RWPE1 (cell line): ENCODE data around the gene ERC2.

Source experiments
- CTCF ChIA-PET: fragments of 350-600 bp; sonication (Branson Sonifier 250); formaldehyde crosslinking; extraction: SDS; loops from one replicate; lab custom pipeline; 2021; lab: Yijun Ruan, JAX
- POLR2A ChIA-PET: fragments of 400-600 bp; formaldehyde crosslinking; extraction: SDS; loops from one replicate; lab custom pipeline; 2020; ENCODE audit warnings: antibody characterized with exemption; ENCODE audit not compliant: low non-redundant PET; lab: Yijun Ruan, JAX
- DNase-seq: peaks from one replicate; pipeline ENCODE4 v3.0.0; 2012; ENCODE audit warnings: low spot score
- H3K27ac ChIP-seq: fragments of 450-650 bp; 2 replicates; pipeline ENCODE4 v1.5.1; 2017
- TF ChIP-seq, protein P1 (sequence below): fragments of 450-650 bp; conservative IDR thresholded peaks from 2 replicates; pipeline ENCODE4 v1.5.1; 2017; ENCODE audit warnings: low read depth, mild to moderate bottlenecking

The ERC2 gene

DNA sequence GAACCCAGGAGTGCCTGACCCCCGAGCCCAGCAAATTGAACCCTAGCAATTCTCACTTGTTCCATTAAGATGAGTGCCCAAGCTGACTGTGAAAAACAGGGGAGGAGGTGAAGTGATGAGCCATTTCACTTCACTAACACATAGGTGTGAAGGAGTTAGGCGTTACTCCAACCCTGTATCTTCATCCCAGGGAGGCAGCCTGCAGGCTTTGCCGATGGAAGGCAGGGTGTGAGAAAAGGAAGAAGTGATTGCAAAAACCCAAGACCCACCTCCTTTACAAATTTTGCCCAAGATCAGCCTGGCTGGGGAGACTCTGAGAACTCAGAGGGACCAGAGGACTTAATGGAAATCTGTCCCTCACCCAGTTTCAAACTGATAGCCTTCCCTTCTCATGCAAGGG lies 851.5 kb downstream of the ERC2 start:
- H3K27ac ChIP-seq: no peak overlapping the region
- CTCF ChIA-PET: no interaction called here
- TF ChIP-seq, protein P1, sequence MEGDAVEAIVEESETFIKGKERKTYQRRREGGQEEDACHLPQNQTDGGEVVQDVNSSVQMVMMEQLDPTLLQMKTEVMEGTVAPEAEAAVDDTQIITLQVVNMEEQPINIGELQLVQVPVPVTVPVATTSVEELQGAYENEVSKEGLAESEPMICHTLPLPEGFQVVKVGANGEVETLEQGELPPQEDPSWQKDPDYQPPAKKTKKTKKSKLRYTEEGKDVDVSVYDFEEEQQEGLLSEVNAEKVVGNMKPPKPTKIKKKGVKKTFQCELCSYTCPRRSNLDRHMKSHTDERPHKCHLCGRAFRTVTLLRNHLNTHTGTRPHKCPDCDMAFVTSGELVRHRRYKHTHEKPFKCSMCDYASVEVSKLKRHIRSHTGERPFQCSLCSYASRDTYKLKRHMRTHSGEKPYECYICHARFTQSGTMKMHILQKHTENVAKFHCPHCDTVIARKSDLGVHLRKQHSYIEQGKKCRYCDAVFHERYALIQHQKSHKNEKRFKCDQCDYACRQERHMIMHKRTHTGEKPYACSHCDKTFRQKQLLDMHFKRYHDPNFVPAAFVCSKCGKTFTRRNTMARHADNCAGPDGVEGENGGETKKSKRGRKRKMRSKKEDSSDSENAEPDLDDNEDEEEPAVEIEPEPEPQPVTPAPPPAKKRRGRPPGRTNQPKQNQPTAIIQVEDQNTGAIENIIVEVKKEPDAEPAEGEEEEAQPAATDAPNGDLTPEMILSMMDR: no peak
- POLR2A ChIA-PET: no interaction called here
- DNase-seq: no peak

DNA sequence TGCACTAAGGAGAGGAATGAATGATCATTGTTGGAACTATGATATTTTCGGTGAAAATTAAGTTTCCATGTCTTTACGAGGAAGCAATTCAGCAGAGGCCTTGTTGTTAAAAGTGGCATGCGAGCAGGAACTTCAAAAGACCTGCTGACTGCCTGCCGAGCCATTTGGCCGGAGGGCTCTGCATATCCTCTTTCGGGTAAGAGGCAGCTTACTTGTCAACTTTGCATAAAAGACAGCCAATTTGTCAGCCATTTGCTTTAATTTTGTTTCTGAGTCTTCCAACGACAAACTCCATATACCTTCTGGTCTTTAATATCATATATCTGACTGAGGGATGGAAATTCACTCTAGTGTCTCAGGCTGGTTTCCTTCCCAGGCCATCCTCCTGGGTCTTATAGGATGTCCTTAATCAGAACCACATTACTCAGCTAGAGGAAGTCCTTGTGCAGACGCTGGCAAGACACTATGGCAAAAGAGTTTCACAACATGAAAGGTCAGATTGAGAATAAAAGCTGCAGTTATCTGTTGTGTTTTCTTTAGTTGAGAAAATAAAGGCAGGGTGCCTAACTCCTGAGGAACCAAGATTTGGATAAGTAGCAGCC lies 852.5 kb downstream of the ERC2 start:
- no peak for DNase-seq
- TF ChIP-seq, protein P1: no peak
- CTCF ChIA-PET: no interaction called here
- no peak overlapping the region for H3K27ac ChIP-seq
- POLR2A ChIA-PET: no interaction called here

DNA sequence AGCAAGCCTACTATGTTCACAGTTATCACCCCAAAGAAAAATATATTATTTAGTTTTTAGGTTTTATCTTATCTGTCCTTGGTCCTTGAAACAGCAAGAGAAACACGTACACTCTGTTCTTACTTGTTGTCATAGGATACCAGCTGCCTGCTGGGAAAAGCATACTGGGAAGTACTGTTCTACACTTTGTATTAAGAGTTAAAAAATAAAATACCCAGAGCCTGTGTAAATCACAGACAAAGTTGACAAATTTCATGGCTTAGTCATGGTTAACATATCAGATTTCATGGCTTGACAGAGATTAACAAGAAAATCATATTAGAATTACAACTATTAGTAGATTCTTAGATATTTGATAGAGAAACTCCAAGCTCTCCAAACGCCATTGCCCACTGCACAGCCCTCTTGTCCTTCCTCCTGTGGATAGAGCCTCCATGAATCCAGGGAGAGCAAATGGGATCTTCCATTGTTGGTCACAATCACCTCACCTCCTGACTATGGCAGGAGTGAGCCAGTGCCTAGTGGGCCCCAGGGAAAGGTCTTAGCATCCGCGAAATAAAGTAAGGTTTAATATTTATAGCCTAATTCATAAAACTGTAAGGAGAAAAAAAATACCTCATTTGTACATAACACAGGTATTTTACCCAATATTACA lies 853.1 kb downstream of the ERC2 start:
- POLR2A ChIA-PET: no interaction called here
- no peak for DNase-seq
- TF ChIP-seq, protein P1: no peak
- H3K27ac ChIP-seq: no peak overlapping the region
- CTCF ChIA-PET: no interaction called here

DNA sequence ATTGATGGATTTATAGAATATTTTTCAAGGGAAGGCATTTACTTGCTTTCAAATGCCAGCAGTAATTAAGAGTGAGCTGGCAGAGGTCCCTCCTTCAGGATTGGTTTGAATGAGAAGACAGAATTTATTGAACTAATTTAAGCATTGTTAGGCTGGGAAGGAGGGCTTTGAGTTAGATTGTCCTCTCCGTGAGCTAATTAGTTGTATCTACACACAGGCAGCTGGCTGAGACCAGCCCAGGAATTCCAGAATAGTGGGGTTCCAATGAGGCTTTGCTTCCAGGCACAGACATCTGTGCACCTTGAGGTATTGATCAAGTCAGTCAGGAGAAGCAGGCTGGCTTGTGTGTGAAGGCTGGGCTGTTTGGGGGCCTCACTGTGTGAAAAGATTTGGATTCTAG lies 857.1 kb downstream of the ERC2 start:
- no peak overlapping the region for H3K27ac ChIP-seq
- POLR2A ChIA-PET: no interaction called here
- TF ChIP-seq, protein P1: no peak
- DNase-seq: no peak
- CTCF ChIA-PET: interaction anchor here (0.7 kb wide), 1 partner anchor 11 kb away, joined by 3 read pairs; no protein-coding TSS in a partner anchor

DNA sequence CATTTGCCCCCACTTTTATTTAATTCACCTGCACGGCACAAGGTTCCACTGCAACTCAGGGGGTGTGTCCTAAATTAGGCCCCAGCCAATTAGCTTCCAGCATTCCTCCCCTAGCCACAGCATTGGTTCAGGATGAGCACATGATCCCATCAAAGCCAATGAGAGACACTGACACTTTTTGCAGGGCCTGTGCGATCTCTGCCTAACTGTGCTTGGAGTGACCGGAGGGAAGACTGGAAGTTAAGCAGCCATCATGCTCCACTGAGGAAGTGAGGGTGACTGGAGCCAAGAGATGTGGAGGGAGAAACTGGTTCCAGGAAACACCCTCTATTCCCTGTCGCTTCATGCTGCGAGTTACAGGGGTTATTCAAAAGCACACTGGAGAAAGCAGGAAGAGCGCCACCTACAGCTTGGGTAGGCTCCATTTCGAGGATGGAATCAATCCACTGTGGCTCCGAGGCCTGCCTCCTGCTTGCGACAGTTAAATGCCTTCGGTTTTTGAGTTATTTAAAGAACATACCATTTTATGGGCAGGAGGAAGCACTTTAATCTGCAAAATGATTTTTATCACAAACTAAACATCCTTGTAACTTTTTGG lies 858.9 kb downstream of the ERC2 start:
- TF ChIP-seq, protein P1: no peak
- H3K27ac ChIP-seq: no peak overlapping the region
- no peak for DNase-seq
- POLR2A ChIA-PET: no interaction called here
- CTCF ChIA-PET: no interaction called here

DNA sequence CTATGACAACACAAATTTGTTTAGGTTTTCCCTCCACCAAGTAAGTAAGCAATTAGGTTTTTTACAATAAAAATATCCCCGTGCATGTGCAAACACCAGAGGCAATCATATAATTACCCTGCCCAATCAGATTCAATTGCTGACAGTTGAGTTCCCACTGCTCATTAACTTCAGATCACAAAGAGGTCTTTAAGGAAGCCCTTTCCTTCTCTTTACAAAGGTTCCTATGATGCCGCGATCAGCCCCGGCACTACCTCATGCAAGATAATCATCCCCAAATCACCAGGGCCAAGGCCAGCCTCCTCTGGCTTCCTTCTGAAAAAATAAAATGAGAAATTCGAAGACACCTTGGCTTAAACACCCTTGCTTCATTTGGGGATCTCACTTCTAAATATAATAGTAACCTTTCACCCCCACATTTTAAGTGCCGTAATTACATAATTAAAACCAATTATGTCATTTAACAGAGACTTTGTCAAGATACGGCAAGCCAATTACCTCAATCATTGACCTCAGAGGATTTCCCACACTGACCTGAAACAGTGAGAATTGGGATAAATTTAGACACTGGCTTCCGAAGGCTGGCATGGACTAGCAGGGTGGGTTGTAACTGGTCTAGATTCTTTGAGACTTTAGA lies 859.8 kb downstream of the ERC2 start:
- ChIA-PET POLR2A (no interaction called here), CTCF (no interaction called here)
- H3K27ac ChIP-seq: no peak overlapping the region
- DNase-seq: no peak
- TF ChIP-seq, protein P1: no peak
